Keratinocyte (primary cell): ENCODE data around the gene NRXN2. TPM values are rescaled to one million over a fixed set of nuclear protein-coding genes. Genes with fewer than 3 reads are reported as not detected.

ENCODE experiments used
- DNase-seq: peaks from one replicate; pipeline ENCODE4 v3.0.0-alpha.2; 2011; ENCODE audit warnings: low read depth, missing footprints, low spot score
- FAIRE-seq: peaks from 2 replicates; lab custom pipeline; 2011; peaks lifted over from hg19 to GRCh38; lab: Jason Lieb, UNC
- H2AFZ ChIP-seq: 2 replicates; pipeline ENCODE4 v1.6.0; 2012; ENCODE audit warnings: low read length, control low read depth, inconsistent platforms; ENCODE audit not compliant: control insufficient read depth
- H3K27ac ChIP-seq: 2 replicates; pipeline ENCODE4 v1.5.1; 2011; ENCODE audit warnings: low read length; ENCODE audit not compliant: control insufficient read depth, insufficient read depth
- H3K27me3 ChIP-seq: 3 replicates; pipeline ENCODE4 v1.6.0; 2011; ENCODE audit warnings: low read length; ENCODE audit not compliant: control insufficient read depth, insufficient read depth; ENCODE audit errors: extremely low read depth
- H3K36me3 ChIP-seq, 2 experiments: 2 replicates in 1 of 2; 3 replicates in 1 of 2; pipeline ENCODE4 v1.5.1; 2011; ENCODE audit warnings: low read length in 2 of 2, mild to moderate bottlenecking in 1 of 2; ENCODE audit not compliant: control insufficient read depth in 2 of 2, insufficient read depth in 2 of 2; ENCODE audit errors: extremely low read depth in 1 of 2
- H3K4me1 ChIP-seq: 3 replicates; pipeline ENCODE4 v1.5.1; 2011; ENCODE audit warnings: low read length; ENCODE audit not compliant: control insufficient read depth, insufficient read depth; ENCODE audit errors: extremely low read depth
- H3K4me2 ChIP-seq: 3 replicates; pipeline ENCODE4 v1.6.0; 2011; ENCODE audit warnings: low read depth, low read length; ENCODE audit not compliant: control insufficient read depth, insufficient read depth; ENCODE audit errors: extremely low read depth
- H3K4me3 ChIP-seq, 3 experiments: fragments of 200-600 bp in 1 of 3; sonication (generic) in 1 of 3; 2 replicates in 2 of 3; 3 replicates in 1 of 3; pipeline ENCODE4 v1.5.1; 2011 to 2016; ENCODE audit warnings: low read length in 3 of 3, mild to moderate bottlenecking in 3 of 3, control low read depth in 2 of 3, inconsistent platforms in 1 of 3, low read depth in 1 of 3, mixed read lengths in 1 of 3, mixed run types in 1 of 3, moderate library complexity in 1 of 3; ENCODE audit not compliant: control insufficient read depth in 2 of 3, insufficient read depth in 2 of 3; ENCODE audit errors: extremely low read depth in 1 of 3
- H3K79me2 ChIP-seq: 2 replicates; pipeline ENCODE4 v1.6.0; 2012; ENCODE audit warnings: low read length; ENCODE audit not compliant: control insufficient read depth, insufficient read depth
- H3K9ac ChIP-seq: 3 replicates; pipeline ENCODE4 v1.6.0; 2011; ENCODE audit warnings: low read length; ENCODE audit not compliant: control insufficient read depth, insufficient read depth; ENCODE audit errors: extremely low read depth
- H3K9me1 ChIP-seq: 3 replicates; pipeline ENCODE4 v1.6.0; 2011; ENCODE audit warnings: low read length; ENCODE audit not compliant: control insufficient read depth, insufficient read depth; ENCODE audit errors: extremely low read depth
- H3K9me3 ChIP-seq: 2 replicates; pipeline ENCODE4 v1.5.1; 2012; ENCODE audit warnings: low read depth, low read length; ENCODE audit not compliant: control insufficient read depth
- H4K20me1 ChIP-seq: 3 replicates; pipeline ENCODE4 v1.6.0; 2011; ENCODE audit warnings: low read length; ENCODE audit not compliant: control insufficient read depth, insufficient read depth; ENCODE audit errors: extremely low read depth
- CTCF ChIP-seq, 3 experiments: IDR thresholded peaks in 1 of 3; conservative IDR thresholded peaks in 1 of 3; optimal IDR thresholded peaks in 1 of 3; 2 replicates in 2 of 3; 3 replicates in 1 of 3; pipeline versions ENCODE3 to v1.5.1; 2011; ENCODE audit warnings: low read length in 3 of 3, mild to moderate bottlenecking in 3 of 3, moderate library complexity in 2 of 3, control low read depth in 1 of 3, inconsistent platforms in 1 of 3; ENCODE audit not compliant: insufficient read depth in 2 of 3; ENCODE audit errors: extremely low read depth in 1 of 3
- EZH2 ChIP-seq: IDR thresholded peaks from one replicate; pipeline ENCODE4 v1.6.1; 2012; ENCODE audit warnings: inconsistent platforms, mild to moderate bottlenecking, low read length, moderate library complexity
- dilution Hi-C: fragments of 300-500 bp; cut with MboI; formaldehyde crosslinking; loops from one replicate; pipeline ENCODE4 v1.7.0; 2020; ENCODE audit warnings: low sequenced_read_pairs; ENCODE audit not compliant: extremely low pct_ligation_motif_present
- polyA plus RNA-seq, 5 experiments: library from polyadenylated mRNA; depleted of rRNA in 3 of 5; stranded (reverse) in 3 of 5; stranded (forward) in 1 of 5; unstranded in 1 of 5; fragments of >200 nt; gene quantifications; 1 replicate in 1 of 5; 2 replicates in 3 of 5; 3 replicates in 1 of 5; pipeline versions ENCODE4 v1.2.1 to v1.2.3, GENCODE V29; 2011 to 2012; ENCODE audit warnings: missing spikeins in 2 of 5, low read depth in 1 of 5, low replicate concordance in 1 of 5

Gene NRXN2
- polyA plus RNA-seq, 1 donor (not counting 4 experiments of a cell fraction or from before 2014, with no cell fraction given): not detected

DNA sequence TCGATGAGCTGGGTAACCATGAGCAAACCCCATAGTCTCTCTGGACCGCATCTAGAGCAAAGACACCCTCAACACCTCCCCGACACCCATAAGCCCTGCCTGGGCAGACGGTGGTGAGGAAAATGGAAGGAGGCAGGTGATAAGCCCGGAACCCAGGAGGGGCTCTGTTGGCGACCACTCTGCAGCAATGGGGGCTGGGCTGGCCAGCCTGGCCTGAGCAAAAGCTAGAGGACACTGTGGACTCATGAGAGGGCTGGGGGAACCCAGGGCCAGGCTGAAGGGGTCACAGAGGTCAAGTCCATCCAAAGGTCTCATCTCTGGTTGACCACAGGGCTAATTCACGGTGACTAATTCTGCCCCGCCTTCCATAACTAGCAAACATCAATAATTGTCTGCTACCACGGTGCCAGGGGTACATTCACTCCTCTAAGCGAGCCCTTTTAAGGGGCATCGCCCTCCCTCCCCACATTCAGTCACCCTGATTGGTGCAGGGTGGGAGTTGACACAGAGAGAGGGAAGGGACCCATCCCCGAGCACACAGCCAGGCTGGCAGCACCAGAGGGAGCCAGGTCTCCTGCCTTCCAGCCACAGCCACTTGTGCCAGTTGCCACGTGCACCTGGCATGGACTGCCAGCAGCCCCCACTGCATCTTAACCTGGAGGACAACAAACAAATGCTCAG, 32.8 kb upstream of the NRXN2 start:
- TF ChIP-seq CTCF (optimal IDR thresholded peaks at IDR 0.05 in 1 of 3, IDR thresholded peaks at IDR 0.05 in 1 of 3, conservative IDR thresholded peaks at IDR 0.05 in 1 of 3; ENCODE audit: extremely low read depth in 1 of 3, insufficient read depth in 2 of 3, low read length in 3 of 3): no peak
- TF ChIP-seq EZH2: no peak
- FAIRE-seq: no peak
- dilution Hi-C loops: no loop called here
- H3K36me3 ChIP-seq: no peaks in the 10 kb centered on the region
- H3K4me3 ChIP-seq: no peak overlapping the region
- no peak overlapping the region for H2AFZ ChIP-seq
- H3K4me1 ChIP-seq: no peaks in the 10 kb centered on the region
- no peaks in the 10 kb centered on the region for H3K9me3 ChIP-seq
- no peaks in the 10 kb centered on the region for H3K27me3 ChIP-seq
- DNase-seq: no peak
- H3K4me2 ChIP-seq: no peak overlapping the region
- no peak overlapping the region for H3K27ac ChIP-seq
- H3K9ac ChIP-seq: no peak overlapping the region
- H3K79me2 ChIP-seq: no peaks in the 10 kb centered on the region
- no peaks in the 10 kb centered on the region for H3K9me1 ChIP-seq
- no peaks in the 10 kb centered on the region for H4K20me1 ChIP-seq

DNA sequence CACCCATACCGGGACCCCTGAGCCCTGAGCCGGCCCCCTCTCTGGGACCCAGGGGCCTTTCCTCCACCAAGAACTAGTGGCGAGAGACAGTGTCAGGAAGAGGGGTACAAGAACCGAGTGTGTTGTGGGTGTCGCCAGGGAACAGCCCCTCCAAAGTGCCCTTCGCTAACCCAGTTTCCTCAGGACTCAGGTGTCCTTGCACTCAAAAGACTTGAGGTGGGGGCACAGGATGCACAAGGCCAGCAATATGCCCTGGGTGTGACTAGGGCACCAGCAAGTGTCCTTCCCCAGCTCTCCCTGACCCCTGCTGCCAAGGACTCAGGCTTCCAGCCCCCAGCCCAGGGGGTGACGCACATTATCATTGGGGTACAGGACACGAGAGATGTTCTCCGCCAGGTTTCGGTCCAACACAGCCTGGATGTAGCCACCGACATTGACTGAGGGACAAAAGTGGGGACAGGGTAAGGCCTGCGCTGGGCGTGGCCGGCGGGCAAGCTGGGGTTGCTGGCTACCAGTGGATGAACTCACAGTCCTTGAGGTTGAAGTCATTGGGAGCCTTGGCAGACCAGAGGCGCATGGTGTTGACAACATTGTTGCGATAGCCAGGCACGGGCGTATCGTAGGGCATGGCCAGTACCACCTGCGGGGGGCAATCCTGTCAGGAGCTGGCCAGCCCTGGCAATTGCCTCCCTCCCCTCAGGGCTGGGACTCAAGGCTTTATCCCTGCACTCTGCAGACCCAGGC, 32.1 kb upstream of the NRXN2 start:
- Histone ChIP-seq H3K4me3 (no peak overlapping the region), H3K4me2 (no peak overlapping the region), H4K20me1 (no peaks in the 10 kb centered on the region), H3K9me1 (no peaks in the 10 kb centered on the region), H3K27me3 (no peaks in the 10 kb centered on the region), H3K9ac (no peak overlapping the region), H3K9me3 (no peaks in the 10 kb centered on the region), H3K27ac (no peak overlapping the region), H3K36me3 (no peaks in the 10 kb centered on the region), H3K79me2 (no peaks in the 10 kb centered on the region), H2AFZ (no peak overlapping the region), H3K4me1 (no peaks in the 10 kb centered on the region)
- DNase-seq: no peak
- FAIRE-seq: no peak
- TF ChIP-seq EZH2 (no peak), CTCF (optimal IDR thresholded peaks at IDR 0.05 in 1 of 3, IDR thresholded peaks at IDR 0.05 in 1 of 3, conservative IDR thresholded peaks at IDR 0.05 in 1 of 3; ENCODE audit: extremely low read depth in 1 of 3, insufficient read depth in 2 of 3, low read length in 3 of 3) (no peak)
- dilution Hi-C loops: no loop called here
